H1 (cell line): ENCODE results near the gene STRIT1.

Experiments
- CTCF ChIP-seq, 3 experiments: IDR thresholded peaks; 1 replicate in 2 of 3; 2 replicates in 1 of 3; pipeline versions ENCODE4 v1.5.1 to v1.6.1; 2011; ENCODE audit warnings: low read length in 3 of 3, mild to moderate bottlenecking in 3 of 3, inconsistent platforms in 2 of 3, low read depth in 1 of 3, moderate library complexity in 1 of 3; ENCODE audit not compliant: insufficient read depth in 1 of 3; ENCODE audit errors: control extremely low read depth in 1 of 3
- E2F6 ChIP-seq: IDR thresholded peaks from 2 replicates; pipeline ENCODE4 v1.6.1; 2012; ENCODE audit warnings: inconsistent platforms
- EP300 ChIP-seq, 2 experiments: IDR thresholded peaks; 1 replicate in 1 of 2; 2 replicates in 1 of 2; pipeline ENCODE4 v1.6.1; 2011 to 2012; ENCODE audit warnings: low read depth in 2 of 2, low read length in 2 of 2, mild to moderate bottlenecking in 2 of 2, borderline replicate concordance in 1 of 2, inconsistent platforms in 1 of 2, moderate library complexity in 1 of 2
- JUN ChIP-seq: IDR thresholded peaks from 2 replicates; pipeline ENCODE4 v1.6.1; 2011; ENCODE audit warnings: low read depth, mild to moderate bottlenecking, improper control_type of control experiment, low read length
- KDM1A ChIP-seq: fragments of 200-600, 300-600 bp; sonication (generic); IDR thresholded peaks from 2 replicates; pipeline ENCODE4 v1.7.1; 2016; ENCODE audit warnings: mild to moderate bottlenecking, low read length, borderline replicate concordance
- MAFK ChIP-seq: IDR thresholded peaks from 2 replicates; pipeline ENCODE4 v1.6.1; 2012; ENCODE audit warnings: low read depth, mild to moderate bottlenecking, improper control_type of control experiment, low read length
- MAX ChIP-seq: IDR thresholded peaks from 2 replicates; pipeline ENCODE4 v1.6.1; 2012; ENCODE audit warnings: inconsistent platforms
- POLR2A ChIP-seq, 2 experiments: IDR thresholded peaks; 1 replicate in 1 of 2; 2 replicates in 1 of 2; pipeline ENCODE4 v1.6.1; 2011; ENCODE audit warnings: low read depth in 2 of 2, low read length in 2 of 2, mild to moderate bottlenecking in 2 of 2; ENCODE audit errors: control extremely low read depth in 1 of 2
- POLR2AphosphoS5 ChIP-seq: IDR thresholded peaks from 2 replicates; pipeline ENCODE4 v1.6.1; 2011; ENCODE audit warnings: low read depth, low read length
- RAD21 ChIP-seq, 2 experiments: IDR thresholded peaks in 1 of 2; conservative IDR thresholded peaks in 1 of 2; 2 replicates each; pipeline ENCODE4 v1.6.1; 2011; ENCODE audit warnings: low read depth in 2 of 2, low read length in 2 of 2, improper control_type of control experiment in 1 of 2, inconsistent platforms in 1 of 2, mild to moderate bottlenecking in 1 of 2, moderate library complexity in 1 of 2
- SP1 ChIP-seq: IDR thresholded peaks from 2 replicates; pipeline ENCODE4 v1.6.1; 2011; ENCODE audit warnings: low read depth, low read length
- TAF1 ChIP-seq: IDR thresholded peaks from 2 replicates; pipeline ENCODE4 v1.6.1; 2011; ENCODE audit warnings: mild to moderate bottlenecking, low read depth, low read length

GRCh38 chr3:155339052-155339451, 45.6 kb upstream of the STRIT1 start:
- no peak for TF ChIP-seq POLR2A (IDR thresholded peaks at IDR 0.05; ENCODE audit: control extremely low read depth in 1 of 2, low read depth in 2 of 2, low read length in 2 of 2)
- TF ChIP-seq CTCF (IDR thresholded peaks at IDR 0.05; ENCODE audit: control extremely low read depth in 1 of 3, insufficient read depth in 1 of 3, low read depth in 1 of 3, low read length in 3 of 3), result no peak
- TF ChIP-seq TAF1, result no peak
- no peak for TF ChIP-seq JUN
- no peak for TF ChIP-seq RAD21 (IDR thresholded peaks at IDR 0.05 in 1 of 2, conservative IDR thresholded peaks at IDR 0.05 in 1 of 2; ENCODE audit: low read depth in 2 of 2, low read length in 2 of 2)
- TF ChIP-seq EP300 (IDR thresholded peaks at IDR 0.05; ENCODE audit: borderline replicate concordance in 1 of 2, low read depth in 2 of 2, low read length in 2 of 2), result no peak
- TF ChIP-seq KDM1A, result no peak
- no peak for TF ChIP-seq E2F6
- no peak for TF ChIP-seq MAFK
- no peak for TF ChIP-seq MAX
- no peak for TF ChIP-seq POLR2AphosphoS5
- no peak for TF ChIP-seq SP1
